HT-29 (cell line): Measurements from ENCODE around the gene PSKH1. TPM values are rescaled to one million over a fixed set of nuclear protein-coding genes. Genes with fewer than 3 reads are reported as not detected.
"Not testable (repeated sequence)": the region's sequence is repeated elsewhere in the genome, so short reads cannot be mapped to it uniquely, and the experiment has no call there.

Experiments used
- DNase-seq: peaks from one replicate; pipeline ENCODE4 v3.0.0-alpha.2; 2015; ENCODE audit warnings: low spot score
- total RNA-seq: library from RNA; depleted of rRNA; stranded (reverse); fragments of >200 nt; shearing (Covaris generic); gene quantifications from 2 replicates; pipeline ENCODE4 v1.2.3, GENCODE V29; 2014

Gene PSKH1
- total RNA-seq, 1 experiment from 2014 or later, result 15.1 TPM

GRCh38 chr16:67957622-67958021 is 64.6 kb downstream of the PSKH1 start:
- DNase-seq, result no peak

- DNase-seq, result no peak
These were observed 66.7 kb downstream of the PSKH1 start for GRCh38 chr16:67959536-67960329.

GRCh38 chr16:67961551-67961957 is 68.5 kb downstream of the PSKH1 start:
- peak; percentile 92 for DNase-seq

- no peak for DNase-seq
These were observed 69.1 kb downstream of the PSKH1 start for GRCh38 chr16:67962135-67962534.

- no peak for DNase-seq
These were observed 70.2 kb downstream of the PSKH1 start for GRCh38 chr16:67963292-67963661.

- DNase-seq, result no peak
These were observed 70.7 kb downstream of the PSKH1 start for GRCh38 chr16:67963662-67964321.

GRCh38 chr16:67964477-67965131 is 71.5 kb downstream of the PSKH1 start:
- no peak for DNase-seq

GRCh38 chr16:67965668-67966548 is 72.9 kb downstream of the PSKH1 start:
- DNase-seq, result no peak

- no peak for DNase-seq
These were observed 73.6 kb downstream of the PSKH1 start for GRCh38 chr16:67966549-67967182.

- no peak for DNase-seq
These were observed 74.3 kb downstream of the PSKH1 start for GRCh38 chr16:67967183-67967957.

GRCh38 chr16:67967958-67968399 is 74.9 kb downstream of the PSKH1 start:
- no peak for DNase-seq

- peak; percentile 37 for DNase-seq
These were observed 75.6 kb downstream of the PSKH1 start, which contains the start of gene SLC12A4 for GRCh38 chr16:67968400-67969253. SLC12A4 (minus strand) TSS chr16:67968637; CDS start chr16:67968553, 84 bp downstream.

GRCh38 chr16:67969254-67970039 is 76.4 kb downstream of the PSKH1 start:
- no peak for DNase-seq

GRCh38 chr16:67971111-67971510 is 78.1 kb downstream of the PSKH1 start:
- DNase-seq, result no peak

- not testable (repeated sequence) for DNase-seq
These were observed 79.2 kb downstream of the PSKH1 start for GRCh38 chr16:67972285-67972684.

GRCh38 chr16:67975321-67976105 is 82.5 kb downstream of the PSKH1 start:
- DNase-seq, result no peak

- DNase-seq, result no peak
These were observed 83.2 kb downstream of the PSKH1 start for GRCh38 chr16:67976205-67976604.
